Measurements from ENCODE around the gene ABHD5. TPM values are rescaled to one million over a fixed set of nuclear protein-coding genes. Genes with fewer than 3 reads are reported as not detected.

ABHD5 gene
- total and polyA plus RNA-seq, 7 experiments from 2014 or later: 4.2 to 21.0 (median 6.4) TPM

GRCh38 chr3:43699864-43700263 lies 9.1 kb downstream of the ABHD5 start:
- intact Hi-C loops (cut with micrococcal nuclease): loop anchor here (2.0 to 10.0 kb wide), 3 partner anchors 55 to 1095 kb away; partner anchors contain the start of gene NKTR (in 1 of the 2)
- Mint-ChIP-seq H3K4me1 (peaks cover 0 to 25% (median 5%) of the 10 kb centered on the region in 7 donors), H3K4me3 (no peak overlapping the region), H3K27ac (no peak overlapping the region), H3K36me3 (peaks cover 0 to 19% (median 7%) of the 10 kb centered on the region in 5 donors), H3K9me3 (no peaks in the 10 kb centered on the region), H3K27me3 (no peaks in the 10 kb centered on the region)
- ChIA-PET CTCF (interaction anchor here (1.3 kb wide), 1 partner anchor 55 kb away, joined by 3 read pairs; no protein-coding TSS in a partner anchor), POLR2A (no interaction called here)
- ATAC-seq (peak; percentile 42), DNase-seq (peak in 2 of 9 donors; percentile 8 to 9)
- H3K27me3 ChIP-seq (ENCODE audit: control insufficient read depth in 2 of 2, insufficient read depth in 2 of 2, low read length in 2 of 2): no peaks in the 10 kb centered on the region
- H3K4me3 ChIP-seq (ENCODE audit: low read length): no peak overlapping the region
- H3K4me1 ChIP-seq (ENCODE audit: control insufficient read depth in 2 of 2, insufficient read depth in 2 of 2, low read length in 2 of 2): no peaks in the 10 kb centered on the region
- no peaks in the 10 kb centered on the region for H3K36me3 ChIP-seq (ENCODE audit: control insufficient read depth in 2 of 3, insufficient read depth in 3 of 3, low read length in 3 of 3)
- no peak overlapping the region for H3K27ac ChIP-seq (ENCODE audit: low read depth, low read length)
- H3K9me3 ChIP-seq (ENCODE audit: control insufficient read depth in 2 of 3, low read length in 3 of 3): no peaks in the 10 kb centered on the region

- intact Hi-C loops (cut with micrococcal nuclease): no loop called here
- CTCF ChIA-PET: no interaction called here
- no peak overlapping the region for H3K27ac Mint-ChIP-seq
- Histone ChIP-seq H3K27me3 (ENCODE audit: control insufficient read depth in 2 of 2, insufficient read depth in 2 of 2, low read length in 2 of 2) (no peaks in the 10 kb centered on the region), H3K4me3 (ENCODE audit: low read length) (no peak overlapping the region), H3K4me1 (ENCODE audit: control insufficient read depth in 2 of 2, insufficient read depth in 2 of 2, low read length in 2 of 2) (no peaks in the 10 kb centered on the region), H3K27ac (ENCODE audit: low read depth, low read length) (no peak overlapping the region), H3K36me3 (ENCODE audit: control insufficient read depth in 2 of 3, insufficient read depth in 3 of 3, low read length in 3 of 3) (no peaks in the 10 kb centered on the region), H3K9me3 (ENCODE audit: control insufficient read depth in 2 of 3, low read length in 3 of 3) (no peaks in the 10 kb centered on the region)
- H3K27me3 Mint-ChIP-seq: no peaks in the 10 kb centered on the region
- ATAC-seq (no peak), DNase-seq (no peak)
- POLR2A ChIA-PET: no interaction called here
- H3K4me1 Mint-ChIP-seq: peaks cover 0 to 18% (median 0%) of the 10 kb centered on the region in 7 donors
- no peaks in the 10 kb centered on the region for H3K9me3 Mint-ChIP-seq
- no peak overlapping the region for H3K4me3 Mint-ChIP-seq
- H3K36me3 Mint-ChIP-seq: peaks cover 0 to 36% (median 14%) of the 10 kb centered on the region in 5 donors
Observed at GRCh38 chr3:43704697-43705096, 14.0 kb downstream of the ABHD5 start.

- CTCF ChIA-PET: interaction anchor here (0.7 kb wide), 1 partner anchor 175 kb away, joined by 4 read pairs; no protein-coding TSS in a partner anchor
Observed at GRCh38 chr3:43706342-43706741, 15.6 kb downstream of the ABHD5 start.

GRCh38 chr3:43707266-43707665 lies 16.5 kb downstream of the ABHD5 start:
- ATAC-seq: no peak
- no peaks in the 10 kb centered on the region for H3K27me3 Mint-ChIP-seq
- DNase-seq: no peak
- POLR2A ChIA-PET: no interaction called here
- H3K4me3 Mint-ChIP-seq: no peak overlapping the region
- Histone ChIP-seq H3K36me3 (ENCODE audit: control insufficient read depth in 2 of 3, insufficient read depth in 3 of 3, low read length in 3 of 3) (peaks cover 0 to 8% (median 0%) of the 10 kb centered on the region in 3 experiments), H3K27me3 (ENCODE audit: control insufficient read depth in 2 of 2, insufficient read depth in 2 of 2, low read length in 2 of 2) (no peaks in the 10 kb centered on the region), H3K4me3 (ENCODE audit: low read length) (no peak overlapping the region), H3K4me1 (ENCODE audit: control insufficient read depth in 2 of 2, insufficient read depth in 2 of 2, low read length in 2 of 2) (no peaks in the 10 kb centered on the region), H3K27ac (ENCODE audit: low read depth, low read length) (no peak overlapping the region), H3K9me3 (ENCODE audit: control insufficient read depth in 2 of 3, low read length in 3 of 3) (no peaks in the 10 kb centered on the region)
- intact Hi-C loops (cut with micrococcal nuclease): no loop called here
- H3K27ac Mint-ChIP-seq: no peak overlapping the region
- CTCF ChIA-PET: interaction anchor here (0.7 kb wide), 1 partner anchor 196 kb away, joined by 3 read pairs; no protein-coding TSS in a partner anchor
- H3K4me1 Mint-ChIP-seq: peaks cover 0 to 12% (median 0%) of the 10 kb centered on the region in 7 donors
- no peaks in the 10 kb centered on the region for H3K9me3 Mint-ChIP-seq
- peaks cover 6 to 37% (median 19%) of the 10 kb centered on the region in 5 donors for H3K36me3 Mint-ChIP-seq

More at GRCh38 chr3:43706342-43706741, 15.6 kb downstream of the ABHD5 start:
- Mint-ChIP-seq H3K27ac (no peak overlapping the region), H3K4me3 (no peak overlapping the region), H3K9me3 (no peaks in the 10 kb centered on the region), H3K36me3 (peaks cover 0 to 33% (median 14%) of the 10 kb centered on the region in 5 donors), H3K27me3 (no peaks in the 10 kb centered on the region), H3K4me1 (peaks cover 0 to 12% (median 0%) of the 10 kb centered on the region in 7 donors)
- Histone ChIP-seq H3K36me3 (ENCODE audit: control insufficient read depth in 2 of 3, insufficient read depth in 3 of 3, low read length in 3 of 3) (no peaks in the 10 kb centered on the region), H3K9me3 (ENCODE audit: control insufficient read depth in 2 of 3, low read length in 3 of 3) (no peaks in the 10 kb centered on the region), H3K27ac (ENCODE audit: low read depth, low read length) (no peak overlapping the region), H3K27me3 (ENCODE audit: control insufficient read depth in 2 of 2, insufficient read depth in 2 of 2, low read length in 2 of 2) (no peaks in the 10 kb centered on the region), H3K4me3 (ENCODE audit: low read length) (no peak overlapping the region), H3K4me1 (ENCODE audit: control insufficient read depth in 2 of 2, insufficient read depth in 2 of 2, low read length in 2 of 2) (no peaks in the 10 kb centered on the region)
- intact Hi-C loops (cut with micrococcal nuclease): no loop called here
- DNase-seq (no peak), ATAC-seq (no peak)
- POLR2A ChIA-PET: no interaction called here

GRCh38 chr3:43707998-43708397 lies 17.3 kb downstream of the ABHD5 start:
- H3K36me3 ChIP-seq (ENCODE audit: control insufficient read depth in 2 of 3, insufficient read depth in 3 of 3, low read length in 3 of 3): peaks cover 0 to 15% (median 0%) of the 10 kb centered on the region in 3 experiments
- CTCF ChIA-PET: no interaction called here
- no peak overlapping the region for H3K4me3 ChIP-seq (ENCODE audit: low read length)

GRCh38 chr3:43709022-43709421 lies 18.3 kb downstream of the ABHD5 start:
- H3K9me3 ChIP-seq (ENCODE audit: control insufficient read depth in 2 of 3, low read length in 3 of 3): no peaks in the 10 kb centered on the region
- Mint-ChIP-seq H3K4me3 (no peak overlapping the region), H3K9me3 (no peaks in the 10 kb centered on the region), H3K27me3 (no peaks in the 10 kb centered on the region), H3K36me3 (peaks cover 14 to 49% (median 25%) of the 10 kb centered on the region in 5 donors), H3K27ac (no peak overlapping the region), H3K4me1 (peaks cover 0 to 12% (median 0%) of the 10 kb centered on the region in 7 donors)
- ChIA-PET POLR2A (interaction anchor here (0.6 kb wide), 1 partner anchor 47 kb away, joined by 3 read pairs; no protein-coding TSS in a partner anchor), CTCF (no interaction called here)
- DNase-seq (no peak), ATAC-seq (peak; percentile 37)
- no peaks in the 10 kb centered on the region for H3K4me1 ChIP-seq (ENCODE audit: control insufficient read depth in 2 of 2, insufficient read depth in 2 of 2, low read length in 2 of 2)
- peaks cover 0 to 22% (median 0%) of the 10 kb centered on the region in 3 experiments for H3K36me3 ChIP-seq (ENCODE audit: control insufficient read depth in 2 of 3, insufficient read depth in 3 of 3, low read length in 3 of 3)
- H3K4me3 ChIP-seq (ENCODE audit: low read length): no peak overlapping the region
- H3K27ac ChIP-seq (ENCODE audit: low read depth, low read length): no peak overlapping the region
- H3K27me3 ChIP-seq (ENCODE audit: control insufficient read depth in 2 of 2, insufficient read depth in 2 of 2, low read length in 2 of 2): no peaks in the 10 kb centered on the region
- intact Hi-C loops (cut with micrococcal nuclease): no loop called here

More at GRCh38 chr3:43707998-43708397, 17.3 kb downstream of the ABHD5 start:
- no peaks in the 10 kb centered on the region for H3K9me3 Mint-ChIP-seq
- no peaks in the 10 kb centered on the region for H3K27me3 Mint-ChIP-seq
- H3K27ac ChIP-seq (ENCODE audit: low read depth, low read length): no peak overlapping the region
- peaks cover 10 to 42% (median 18%) of the 10 kb centered on the region in 5 donors for H3K36me3 Mint-ChIP-seq
- H3K4me1 Mint-ChIP-seq: peaks cover 0 to 12% (median 0%) of the 10 kb centered on the region in 7 donors
- DNase-seq (no peak), ATAC-seq (peak; percentile 27)
- no peak overlapping the region for H3K4me3 Mint-ChIP-seq
- no peak overlapping the region for H3K27ac Mint-ChIP-seq
- POLR2A ChIA-PET: no interaction called here
- H3K27me3 ChIP-seq (ENCODE audit: control insufficient read depth in 2 of 2, insufficient read depth in 2 of 2, low read length in 2 of 2): no peaks in the 10 kb centered on the region
- no peaks in the 10 kb centered on the region for H3K4me1 ChIP-seq (ENCODE audit: control insufficient read depth in 2 of 2, insufficient read depth in 2 of 2, low read length in 2 of 2)
- H3K9me3 ChIP-seq (ENCODE audit: control insufficient read depth in 2 of 3, low read length in 3 of 3): no peaks in the 10 kb centered on the region
- intact Hi-C loops (cut with micrococcal nuclease): no loop called here

GRCh38 chr3:43710607-43711006 lies 19.9 kb downstream of the ABHD5 start:
- Histone ChIP-seq H3K4me1 (ENCODE audit: control insufficient read depth in 2 of 2, insufficient read depth in 2 of 2, low read length in 2 of 2) (no peaks in the 10 kb centered on the region), H3K36me3 (ENCODE audit: control insufficient read depth in 2 of 3, insufficient read depth in 3 of 3, low read length in 3 of 3) (peaks cover 0 to 22% (median 0%) of the 10 kb centered on the region in 3 experiments), H3K9me3 (ENCODE audit: control insufficient read depth in 2 of 3, low read length in 3 of 3) (no peaks in the 10 kb centered on the region), H3K27ac (ENCODE audit: low read depth, low read length) (no peak overlapping the region), H3K27me3 (ENCODE audit: control insufficient read depth in 2 of 2, insufficient read depth in 2 of 2, low read length in 2 of 2) (no peaks in the 10 kb centered on the region), H3K4me3 (ENCODE audit: low read length) (no peak overlapping the region)
- ChIA-PET POLR2A (no interaction called here), CTCF (no interaction called here)
- H3K4me1 Mint-ChIP-seq: peaks cover 0 to 7% (median 0%) of the 10 kb centered on the region in 7 donors
- H3K36me3 Mint-ChIP-seq: peaks cover 15 to 49% (median 26%) of the 10 kb centered on the region in 5 donors
- ATAC-seq: no peak
- DNase-seq: no peak
- H3K27ac Mint-ChIP-seq: no peak overlapping the region
- H3K27me3 Mint-ChIP-seq: no peaks in the 10 kb centered on the region
- intact Hi-C loops (cut with micrococcal nuclease): no loop called here
- no peaks in the 10 kb centered on the region for H3K9me3 Mint-ChIP-seq
- no peak overlapping the region for H3K4me3 Mint-ChIP-seq
